Astrocyte of the cerebellum (primary cell): ENCODE measurements around the gene MAPT.

Experiments used
- DNase-seq: peaks from one replicate; pipeline ENCODE4 v3.0.0-alpha.2; 2011; ENCODE audit warnings: low read depth
- H3K4me3 ChIP-seq: 2 replicates; pipeline ENCODE4 v1.5.1; 2011; ENCODE audit warnings: mild to moderate bottlenecking, low read depth, low read length, moderate library complexity
- in situ Hi-C: cut with HindIII; loops from 2 replicates; pipeline ENCODE4 v1.10.0; 2017; ENCODE audit warnings: low sequenced_read_pairs
- TF ChIP-seq, protein P1 (sequence below): IDR thresholded peaks from 2 replicates; pipeline ENCODE4 v1.5.1; 2012; ENCODE audit warnings: low read length, low read depth, moderate library complexity, mild to moderate bottlenecking; ENCODE audit errors: missing control alignments

Gene MAPT

DNA sequence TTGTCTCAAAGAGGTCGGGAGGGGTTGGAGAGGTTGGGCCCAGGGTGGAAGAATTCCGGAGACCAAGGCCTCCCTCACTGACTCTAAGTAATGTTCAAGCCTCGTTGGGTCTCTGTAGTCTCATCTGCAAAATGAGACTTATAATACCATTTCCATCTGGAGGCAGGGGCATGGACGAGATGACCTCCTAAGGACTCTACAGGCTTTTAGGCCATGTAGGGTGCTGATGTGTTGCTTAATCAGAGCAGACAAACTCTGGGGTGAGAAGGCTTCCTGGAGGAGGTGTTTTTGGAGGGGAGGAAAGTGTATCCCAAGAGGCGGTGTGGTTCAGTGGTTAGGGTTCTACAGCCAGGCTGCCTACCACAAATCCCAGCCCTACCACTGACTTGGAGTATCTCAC lies 46.6 kb upstream of the MAPT start:
- TF ChIP-seq, protein P1, sequence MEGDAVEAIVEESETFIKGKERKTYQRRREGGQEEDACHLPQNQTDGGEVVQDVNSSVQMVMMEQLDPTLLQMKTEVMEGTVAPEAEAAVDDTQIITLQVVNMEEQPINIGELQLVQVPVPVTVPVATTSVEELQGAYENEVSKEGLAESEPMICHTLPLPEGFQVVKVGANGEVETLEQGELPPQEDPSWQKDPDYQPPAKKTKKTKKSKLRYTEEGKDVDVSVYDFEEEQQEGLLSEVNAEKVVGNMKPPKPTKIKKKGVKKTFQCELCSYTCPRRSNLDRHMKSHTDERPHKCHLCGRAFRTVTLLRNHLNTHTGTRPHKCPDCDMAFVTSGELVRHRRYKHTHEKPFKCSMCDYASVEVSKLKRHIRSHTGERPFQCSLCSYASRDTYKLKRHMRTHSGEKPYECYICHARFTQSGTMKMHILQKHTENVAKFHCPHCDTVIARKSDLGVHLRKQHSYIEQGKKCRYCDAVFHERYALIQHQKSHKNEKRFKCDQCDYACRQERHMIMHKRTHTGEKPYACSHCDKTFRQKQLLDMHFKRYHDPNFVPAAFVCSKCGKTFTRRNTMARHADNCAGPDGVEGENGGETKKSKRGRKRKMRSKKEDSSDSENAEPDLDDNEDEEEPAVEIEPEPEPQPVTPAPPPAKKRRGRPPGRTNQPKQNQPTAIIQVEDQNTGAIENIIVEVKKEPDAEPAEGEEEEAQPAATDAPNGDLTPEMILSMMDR = no peak
- DNase-seq = no peak
- H3K4me3 ChIP-seq = no peak overlapping the region
- in situ Hi-C loops = no loop called here

DNA sequence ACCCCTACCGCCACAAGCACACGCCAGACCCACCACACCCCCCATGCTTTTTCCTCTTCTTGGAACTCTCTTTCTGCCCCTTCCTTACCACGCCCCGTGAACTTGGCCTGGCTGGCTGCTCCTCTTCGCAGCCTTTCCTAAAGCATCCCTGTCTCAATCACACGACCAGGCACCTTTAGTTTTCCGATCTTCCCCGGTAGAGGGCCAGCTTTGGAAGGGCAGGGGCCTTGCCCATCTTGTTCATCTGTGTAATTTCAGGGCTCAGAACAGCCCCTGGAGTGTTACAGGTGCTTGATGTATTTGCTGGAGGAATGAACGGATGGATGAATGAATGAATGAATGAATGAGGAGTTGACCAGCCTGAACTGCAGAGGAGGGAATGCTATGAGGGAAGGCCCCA lies 45.9 kb upstream of the MAPT start:
- H3K4me3 ChIP-seq = no peak overlapping the region
- TF ChIP-seq, protein P1 = no peak
- no peak for DNase-seq
- in situ Hi-C loops = no loop called here

DNA sequence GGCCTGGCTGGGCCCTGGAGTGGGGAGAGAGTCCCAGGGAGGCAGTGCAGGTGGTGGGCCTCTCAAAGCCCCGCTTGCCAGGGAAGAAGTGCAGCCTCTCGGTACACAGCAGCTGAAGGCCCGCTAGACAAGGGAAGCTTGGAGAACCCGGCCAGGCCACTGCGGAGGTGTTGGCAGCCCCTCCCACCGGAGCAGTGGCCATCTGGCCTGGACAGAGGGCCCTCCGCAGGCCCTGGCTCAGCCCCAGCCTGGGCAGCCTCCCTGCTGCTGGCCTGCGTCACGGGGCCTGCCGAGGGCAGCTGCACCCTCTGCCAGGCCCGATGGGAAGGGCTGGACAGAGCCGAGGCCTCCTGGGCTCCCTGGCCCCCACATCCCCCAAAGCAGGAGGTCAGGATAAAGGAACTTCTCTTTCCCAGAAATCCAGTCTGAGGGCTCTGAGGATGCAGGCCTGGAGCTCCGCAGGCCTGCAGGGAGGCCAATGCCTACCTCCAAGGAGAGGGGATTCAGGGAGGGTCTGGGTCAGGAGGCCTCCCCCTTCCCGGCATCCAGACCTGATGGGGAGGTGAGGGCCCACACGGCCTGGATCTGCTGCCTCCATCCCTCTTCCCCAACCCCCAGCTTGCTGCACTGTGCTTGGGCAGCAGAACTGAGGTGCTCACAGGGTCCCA lies 45.4 kb upstream of the MAPT start:
- in situ Hi-C loops = no loop called here
- TF ChIP-seq, protein P1 = no peak
- DNase-seq = no peak
- no peak overlapping the region for H3K4me3 ChIP-seq

DNA sequence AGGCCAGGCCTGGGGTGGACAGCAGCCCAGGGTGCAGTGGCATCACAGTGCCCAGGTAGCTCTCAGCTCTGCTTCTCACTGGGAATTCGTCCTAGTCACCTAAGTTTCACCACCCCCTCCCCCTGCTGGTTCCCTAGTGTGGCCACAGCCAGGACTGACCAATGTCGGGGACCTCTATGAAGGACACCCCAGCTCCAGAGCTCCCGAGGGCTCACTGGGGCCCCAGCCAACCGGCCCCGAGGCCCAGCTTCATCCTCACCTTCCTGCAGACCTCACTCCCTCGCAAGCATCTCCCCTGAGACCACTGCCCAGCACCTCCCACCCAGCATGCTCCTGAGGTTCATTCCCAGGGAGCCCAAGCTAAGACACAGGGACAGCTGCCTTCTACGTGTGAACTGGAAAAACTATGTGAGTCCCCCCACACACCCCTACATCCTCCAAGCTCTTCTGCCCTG lies 44.8 kb upstream of the MAPT start:
- TF ChIP-seq, protein P1 = no peak

DNA sequence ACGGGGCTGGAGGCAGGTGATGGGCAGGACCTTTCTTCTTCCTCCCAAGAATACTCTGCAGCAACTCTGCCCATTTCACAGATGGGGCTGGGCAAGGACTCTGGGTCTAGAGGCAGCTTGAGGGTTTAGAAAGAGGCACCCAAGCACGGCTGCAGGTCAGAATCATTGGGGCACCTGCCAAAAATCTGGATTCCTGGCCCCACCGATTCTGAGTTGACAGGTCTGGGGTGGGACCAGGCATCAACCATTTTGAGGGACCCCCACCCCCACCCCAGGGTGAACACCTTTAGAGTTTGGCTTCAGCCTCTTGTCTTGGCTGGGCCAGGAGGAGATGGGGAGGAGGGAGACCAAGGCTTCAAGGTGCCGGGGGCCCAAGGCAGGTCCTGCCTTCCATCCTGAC lies 44.3 kb upstream of the MAPT start:
- no peak overlapping the region for H3K4me3 ChIP-seq
- TF ChIP-seq, protein P1 = no peak
- in situ Hi-C loops = loop anchor here (25.0 kb wide), 1 partner anchor 638 kb away; the partner anchor contains the start of gene FMNL1
- no peak for DNase-seq

More for the DNA sequence above, 44.8 kb upstream of the MAPT start:
- H3K4me3 ChIP-seq = no peak overlapping the region
- in situ Hi-C loops = no loop called here
- DNase-seq = no peak

DNA sequence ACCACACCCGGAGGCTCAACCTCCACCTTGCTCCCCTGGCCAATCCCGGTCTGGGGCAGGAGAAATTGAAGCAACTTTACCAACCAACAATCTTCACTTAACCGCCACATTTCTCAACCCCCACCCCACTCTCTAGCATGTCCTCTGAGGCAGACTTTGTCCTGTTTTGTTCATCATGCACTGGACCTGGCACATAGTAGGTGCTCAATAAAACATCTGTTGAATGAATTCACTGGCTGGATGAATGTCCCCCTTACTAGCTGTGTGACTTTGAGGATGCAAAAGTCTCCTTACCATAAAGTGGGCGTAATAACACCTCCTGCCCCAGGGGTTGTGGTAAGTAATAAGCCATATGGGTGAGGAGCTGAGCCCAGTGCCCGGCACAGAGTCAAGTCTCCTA lies 43.9 kb upstream of the MAPT start:
- in situ Hi-C loops = loop anchor here (25.0 kb wide), 1 partner anchor 638 kb away; the partner anchor contains the start of gene FMNL1
- DNase-seq = no peak
- H3K4me3 ChIP-seq = no peak overlapping the region
- TF ChIP-seq, protein P1 = no peak

DNA sequence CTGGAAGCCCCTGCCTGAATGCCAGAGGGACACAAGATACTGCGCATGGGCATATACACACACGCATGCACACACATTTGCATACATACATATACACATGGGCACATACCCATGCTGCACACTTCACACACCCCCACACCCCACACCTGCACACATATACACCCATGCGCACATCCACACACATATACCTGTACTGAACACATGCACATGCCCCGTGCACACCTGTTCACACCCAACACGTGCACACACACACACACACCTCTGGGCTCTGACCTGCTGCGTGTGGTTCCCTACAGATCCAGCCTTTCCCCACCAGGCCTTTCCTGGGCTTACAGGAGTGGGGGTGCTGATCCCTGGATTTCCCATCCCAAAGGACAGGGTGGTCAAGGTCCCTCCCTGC lies 43.3 kb upstream of the MAPT start:
- DNase-seq = no peak
- in situ Hi-C loops = loop anchor here (25.0 kb wide), 1 partner anchor 639 kb away; the partner anchor contains the start of gene FMNL1
- no peak overlapping the region for H3K4me3 ChIP-seq
- TF ChIP-seq, protein P1 = no peak
